Esophagus muscularis mucosa (tissue), 3 donors: ENCODE results near the gene CD34.

Experiments
- POLR2AphosphoS5 ChIP-seq, 2 donors: sonication (generic); formaldehyde crosslinking; IDR thresholded peaks; one replicate each; pipeline ENCODE4 v1.6.1; 2017; ENCODE audit warnings: antibody characterized with exemption in 2 of 2
- TF ChIP-seq, protein P1 (sequence below), 3 experiments: fragments of 200-600 bp in 2 of 3; fragments of 450-650 bp in 1 of 3; sonication (generic) in 2 of 3; IDR thresholded peaks; one replicate each; pipeline ENCODE4 v1.5.1; 2017 to 2019; ENCODE audit warnings: antibody characterized with exemption in 3 of 3, mild to moderate bottlenecking in 2 of 3, moderate library complexity in 1 of 3

DNA sequence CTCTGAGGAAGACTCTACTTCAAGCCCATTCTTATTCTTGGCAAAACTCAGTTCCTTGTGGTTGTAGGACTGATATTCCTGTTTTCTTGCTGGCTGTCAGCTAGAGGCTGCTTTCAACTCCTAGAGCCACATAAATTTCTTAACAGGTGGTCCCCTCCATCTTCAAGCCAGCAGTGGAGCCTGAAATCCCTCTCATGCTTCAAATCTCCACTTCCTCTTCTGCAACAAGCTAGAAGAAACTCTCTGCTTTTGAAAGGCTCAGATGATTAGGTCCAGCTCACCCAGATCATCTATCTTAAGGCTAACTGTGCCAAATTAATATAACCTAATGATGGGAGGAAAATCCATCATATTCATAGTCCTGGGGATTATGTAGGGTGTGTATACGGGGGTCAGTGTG, 43.2 kb upstream of the CD34 start:
- TF ChIP-seq, protein P1, sequence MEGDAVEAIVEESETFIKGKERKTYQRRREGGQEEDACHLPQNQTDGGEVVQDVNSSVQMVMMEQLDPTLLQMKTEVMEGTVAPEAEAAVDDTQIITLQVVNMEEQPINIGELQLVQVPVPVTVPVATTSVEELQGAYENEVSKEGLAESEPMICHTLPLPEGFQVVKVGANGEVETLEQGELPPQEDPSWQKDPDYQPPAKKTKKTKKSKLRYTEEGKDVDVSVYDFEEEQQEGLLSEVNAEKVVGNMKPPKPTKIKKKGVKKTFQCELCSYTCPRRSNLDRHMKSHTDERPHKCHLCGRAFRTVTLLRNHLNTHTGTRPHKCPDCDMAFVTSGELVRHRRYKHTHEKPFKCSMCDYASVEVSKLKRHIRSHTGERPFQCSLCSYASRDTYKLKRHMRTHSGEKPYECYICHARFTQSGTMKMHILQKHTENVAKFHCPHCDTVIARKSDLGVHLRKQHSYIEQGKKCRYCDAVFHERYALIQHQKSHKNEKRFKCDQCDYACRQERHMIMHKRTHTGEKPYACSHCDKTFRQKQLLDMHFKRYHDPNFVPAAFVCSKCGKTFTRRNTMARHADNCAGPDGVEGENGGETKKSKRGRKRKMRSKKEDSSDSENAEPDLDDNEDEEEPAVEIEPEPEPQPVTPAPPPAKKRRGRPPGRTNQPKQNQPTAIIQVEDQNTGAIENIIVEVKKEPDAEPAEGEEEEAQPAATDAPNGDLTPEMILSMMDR (IDR thresholded peaks at IDR 0.05), result no peak
- no peak for TF ChIP-seq POLR2AphosphoS5 (IDR thresholded peaks at IDR 0.05)
